ENCODE measurements around the gene RNF220. TPM values are rescaled to one million over a fixed set of nuclear protein-coding genes. Genes with fewer than 3 reads are reported as not detected.

The RNF220 gene
- total RNA-seq, 3 donors from 2014 or later = 61.9 to 83.9 (median 72.7) TPM

DNA sequence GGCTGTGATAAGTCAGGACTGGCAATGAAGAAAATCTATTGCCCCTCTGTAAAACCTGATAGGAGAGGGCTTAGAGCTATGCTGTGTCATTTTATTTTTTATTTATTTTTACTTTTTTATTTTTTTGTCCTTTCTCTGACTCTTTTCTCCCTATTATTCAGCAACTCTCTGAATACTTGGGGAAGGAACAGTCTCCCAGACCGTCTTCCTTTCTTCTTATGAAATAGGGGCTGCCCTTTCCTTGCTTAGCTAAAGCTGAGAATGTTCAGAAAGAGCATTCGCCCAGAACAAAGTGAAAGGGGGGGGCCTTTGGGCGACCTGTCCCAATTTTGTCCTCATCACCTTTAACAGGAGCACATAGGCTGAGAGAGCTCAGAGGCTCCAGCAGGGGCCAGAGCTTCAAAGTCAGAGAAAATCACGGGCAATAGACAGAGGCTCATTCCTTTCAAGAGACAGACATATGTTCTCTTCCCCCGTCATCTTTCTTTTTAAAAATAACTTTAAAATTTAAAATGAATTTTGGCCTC is 80.9 kb downstream of the RNF220 start:
- H3K9me3 ChIP-seq = no peaks in the 10 kb centered on the region
- H3K4me1 ChIP-seq (ENCODE audit: low read depth) = no peaks in the 10 kb centered on the region
- TF ChIP-seq CTCF (IDR thresholded peaks at IDR 0.05) = no peak
- intact Hi-C loops (cut with DNase I, micrococcal nuclease) = no loop called here
- no peak overlapping the region for H3K4me3 ChIP-seq
- no peak for DNase-seq
- ATAC-seq = no peak
- H3K36me3 ChIP-seq (ENCODE audit: low read depth) = no peaks in the 10 kb centered on the region

DNA sequence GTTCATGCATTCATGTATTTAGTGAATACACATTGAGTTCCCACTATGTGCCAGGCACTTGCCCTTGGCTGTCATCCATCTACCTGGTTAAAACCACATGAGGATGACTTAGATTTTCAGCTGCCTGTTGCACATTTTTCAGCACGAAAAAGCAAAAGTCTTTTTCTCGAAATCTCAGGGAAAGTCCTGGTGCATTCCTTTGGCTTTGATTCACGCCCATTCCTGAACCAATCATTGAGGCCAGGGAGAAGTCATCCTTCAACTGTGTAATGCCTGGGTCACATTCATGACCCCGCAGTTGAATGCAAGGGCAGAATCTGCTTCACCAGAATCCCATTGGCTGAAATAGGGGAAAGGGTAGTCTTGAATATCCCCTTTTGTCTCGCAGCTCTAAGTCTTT is 84.4 kb downstream of the RNF220 start:
- Histone ChIP-seq H3K4me3 (no peak overlapping the region), H3K9me3 (no peaks in the 10 kb centered on the region), H3K36me3 (ENCODE audit: low read depth) (no peaks in the 10 kb centered on the region), H3K4me1 (ENCODE audit: low read depth) (no peaks in the 10 kb centered on the region)
- no peak for ATAC-seq
- no peak for DNase-seq
- intact Hi-C loops (cut with DNase I, micrococcal nuclease) = no loop called here
- TF ChIP-seq CTCF (IDR thresholded peaks at IDR 0.05) = no peak

GRCh38 chr1:44496541-44497171 is 91.6 kb downstream of the RNF220 start:
- no peaks in the 10 kb centered on the region for H3K4me1 ChIP-seq (ENCODE audit: low read depth)
- H3K4me3 ChIP-seq = no peak overlapping the region
- no peaks in the 10 kb centered on the region for H3K36me3 ChIP-seq (ENCODE audit: low read depth)
- intact Hi-C loops (cut with DNase I, micrococcal nuclease) = no loop called here
- H3K9me3 ChIP-seq = no peaks in the 10 kb centered on the region
- ATAC-seq (no peak), DNase-seq (no peak)
- TF ChIP-seq CTCF (IDR thresholded peaks at IDR 0.05) = no peak

DNA sequence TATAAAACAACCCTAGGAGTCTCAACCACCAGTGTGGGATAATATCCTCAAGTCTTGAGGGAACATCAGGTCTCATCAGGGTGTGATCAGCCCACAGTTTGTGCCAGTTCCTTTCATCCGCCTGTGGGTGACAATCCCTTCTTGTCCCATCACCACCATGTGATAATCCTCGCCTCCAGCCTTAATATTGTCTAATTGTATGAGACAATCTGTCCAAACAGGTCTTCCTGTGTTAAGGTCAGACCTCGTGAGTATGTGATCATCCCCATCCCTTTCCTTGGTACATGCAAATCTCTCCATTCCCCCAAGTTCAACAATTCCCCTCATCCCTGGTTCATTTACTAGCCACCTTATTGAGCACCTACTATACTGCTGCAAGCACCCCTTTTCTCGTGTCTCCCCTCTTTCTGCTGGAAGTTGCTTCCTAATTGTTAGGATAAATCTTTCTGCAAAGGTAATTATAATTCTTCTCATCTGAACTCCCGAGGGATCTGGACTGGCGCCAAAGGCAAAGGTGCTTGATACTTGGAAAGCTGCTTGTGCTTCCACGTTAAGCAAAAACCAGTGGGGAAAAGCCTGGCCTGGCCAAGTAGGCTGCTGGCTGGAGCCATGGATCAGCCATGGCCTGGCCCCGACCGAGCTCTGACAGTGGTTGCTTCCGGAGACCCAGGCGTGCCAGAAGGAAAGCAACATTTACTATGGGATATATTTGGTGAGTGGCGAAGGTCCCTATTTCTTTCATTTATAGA is 92.5 kb downstream of the RNF220 start:
- Histone ChIP-seq H3K36me3 (ENCODE audit: low read depth) (no peaks in the 10 kb centered on the region), H3K9me3 (no peaks in the 10 kb centered on the region), H3K4me1 (ENCODE audit: low read depth) (no peaks in the 10 kb centered on the region), H3K4me3 (no peak overlapping the region)
- DNase-seq (no peak), ATAC-seq (no peak)
- intact Hi-C loops (cut with DNase I, micrococcal nuclease) = no loop called here
- no peak for TF ChIP-seq CTCF (IDR thresholded peaks at IDR 0.05)

GRCh38 chr1:44499306-44499705 is 94.3 kb downstream of the RNF220 start:
- ATAC-seq = no peak
- no peak overlapping the region for H3K4me3 ChIP-seq
- H3K36me3 ChIP-seq (ENCODE audit: low read depth) = no peaks in the 10 kb centered on the region
- H3K9me3 ChIP-seq = no peaks in the 10 kb centered on the region
- no peak for DNase-seq
- H3K4me1 ChIP-seq (ENCODE audit: low read depth) = no peaks in the 10 kb centered on the region
- intact Hi-C loops (cut with DNase I, micrococcal nuclease) = no loop called here
- no peak for TF ChIP-seq CTCF (IDR thresholded peaks at IDR 0.05)

All from mucosa of descending colon (tissue), 3 donors.